ENCODE data around the gene LEMD3. TPM values are rescaled to one million over a fixed set of nuclear protein-coding genes. Genes with fewer than 3 reads are reported as not detected.

The LEMD3 gene
- total and polyA plus RNA-seq, 2 experiments from 2014 or later = 17.3 to 82.1 TPM

GRCh38 chr12:65293735-65294134 lies 124.4 kb downstream of the LEMD3 start:
- Histone ChIP-seq H3K27ac (no peak overlapping the region), H3K9me3 (ENCODE audit: low read depth) (no peaks in the 10 kb centered on the region), H3K36me3 (no peaks in the 10 kb centered on the region), H3K4me3 (no peak overlapping the region), H3K4me1 (ENCODE audit: low read depth) (peaks cover 3% of the 10 kb centered on the region), H3K27me3 (no peaks in the 10 kb centered on the region)
- no peak for TF ChIP-seq CTCF (IDR thresholded peaks at IDR 0.05; ENCODE audit: low read depth, low read length)
- DNase-seq (ENCODE audit: low read depth in 1 of 2, low spot score in 1 of 2) = no peak

GRCh38 chr12:65294641-65295262 lies 125.4 kb downstream of the LEMD3 start:
- Histone ChIP-seq H3K36me3 (no peaks in the 10 kb centered on the region), H3K9me3 (ENCODE audit: low read depth) (no peaks in the 10 kb centered on the region), H3K4me3 (no peak overlapping the region), H3K4me1 (ENCODE audit: low read depth) (peaks cover 13% of the 10 kb centered on the region), H3K27me3 (no peaks in the 10 kb centered on the region), H3K27ac (no peak overlapping the region)
- TF ChIP-seq CTCF (IDR thresholded peaks at IDR 0.05; ENCODE audit: low read depth, low read length) = no peak
- no peak for DNase-seq (ENCODE audit: low read depth in 1 of 2, low spot score in 1 of 2)

- DNase-seq (ENCODE audit: low read depth in 1 of 2, low spot score in 1 of 2) = no peak
- Histone ChIP-seq H3K9me3 (ENCODE audit: low read depth) (no peaks in the 10 kb centered on the region), H3K27ac (no peak overlapping the region), H3K27me3 (no peaks in the 10 kb centered on the region), H3K4me3 (no peak overlapping the region), H3K4me1 (ENCODE audit: low read depth) (peaks cover 30% of the 10 kb centered on the region), H3K36me3 (no peaks in the 10 kb centered on the region)
- no peak for TF ChIP-seq CTCF (IDR thresholded peaks at IDR 0.05; ENCODE audit: low read depth, low read length)
Observed at GRCh38 chr12:65296508-65297265, 127.3 kb downstream of the LEMD3 start.

Other genes starting within 250 kb of the LEMD3 start
- gene WIF1, start 48.3 kb upstream of the LEMD3 start, total RNA-seq = not detected in 2 replicates
- not detected in 2 replicates for gene WIF1, start 48.3 kb upstream of the LEMD3 start, polyA plus RNA-seq
- 41.0 and 44.0 TPM in 2 replicates for gene MSRB3, start 109.1 kb downstream of the LEMD3 start, total RNA-seq
- gene MSRB3, start 109.1 kb downstream of the LEMD3 start, polyA plus RNA-seq = 72.4 and 76.7 TPM in 2 replicates